ENCODE results near the gene EFHB. TPM values are rescaled to one million over a fixed set of nuclear protein-coding genes. Genes with fewer than 3 reads are reported as not detected.

Gene EFHB
- total RNA-seq, 1 experiment from 2014 or later: 1.9 TPM

DNA sequence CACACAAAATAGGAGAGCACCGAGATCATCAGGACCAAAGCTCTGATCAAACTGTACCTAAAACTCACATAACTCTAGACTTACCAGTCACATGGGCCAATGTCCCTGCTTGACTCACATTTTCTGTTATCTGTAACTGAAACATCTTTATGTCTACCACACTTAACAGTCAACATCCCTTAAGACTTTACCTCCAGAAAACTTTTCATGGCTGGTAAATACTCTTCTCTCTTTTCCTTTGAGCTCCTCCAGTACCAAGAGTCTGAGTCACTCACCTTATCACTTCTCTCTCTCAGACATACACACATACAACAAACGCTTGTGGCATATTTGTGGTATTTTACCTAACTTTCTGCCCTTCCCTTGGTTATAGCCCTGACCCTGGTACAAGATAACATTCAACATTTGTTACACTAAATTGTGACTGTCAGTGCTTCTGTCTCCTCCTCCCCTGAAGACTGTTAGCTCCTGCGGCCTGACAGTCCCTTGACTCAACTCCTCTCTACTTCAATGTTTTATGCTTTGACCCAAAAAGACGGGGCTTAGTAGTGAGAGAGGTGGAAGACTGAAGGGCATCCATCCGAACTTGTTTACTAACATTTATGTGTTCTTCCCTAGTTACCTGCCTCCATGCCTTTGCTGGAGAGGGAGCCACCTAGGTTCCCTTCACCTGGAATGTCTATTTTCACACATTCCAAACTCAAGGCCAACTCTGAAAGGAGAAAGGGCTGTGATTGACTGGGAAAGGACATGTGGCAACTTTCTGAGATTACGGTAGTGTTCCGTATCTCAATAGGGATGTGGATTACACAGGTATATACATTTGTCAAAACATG, 3.7 kb upstream of the EFHB start:
- no peak overlapping the region for H2BK5ac ChIP-seq (ENCODE audit: insufficient read length, low read length)
- no peak overlapping the region for H3K27ac ChIP-seq (ENCODE audit: insufficient read length, low read depth, low read length)
- no peak overlapping the region for H3K9ac ChIP-seq (ENCODE audit: extremely low read depth, insufficient read length, low read length)
- H3K79me1 ChIP-seq (ENCODE audit: insufficient read depth, low read depth, low read length, poor library complexity, severe bottlenecking): no peaks in the 10 kb centered on the region
- H3K4me1 Mint-ChIP-seq: peaks cover 9 to 10% of the 10 kb centered on the region in 2 experiments
- H3K4me1 ChIP-seq (ENCODE audit: insufficient read depth, low read length): no peaks in the 10 kb centered on the region; the same call in 1 of the 2 replicates
- no peak overlapping the region for H2BK120ac ChIP-seq (ENCODE audit: low read depth, low read length, poor library complexity, severe bottlenecking)
- no peak for DNase-seq
- H3K23me2 ChIP-seq (ENCODE audit: insufficient read length, low read depth, low read length, poor library complexity, severe bottlenecking): no peaks in the 10 kb centered on the region
- WGBS (ENCODE audit: extremely low coverage, insufficient read length, low lambda C conversion rate): no CpG with 5 or more reads among the region's 7 CpGs
- H2AFZ ChIP-seq (ENCODE audit: low read length): no peak overlapping the region
- TF ChIP-seq, protein P1, sequence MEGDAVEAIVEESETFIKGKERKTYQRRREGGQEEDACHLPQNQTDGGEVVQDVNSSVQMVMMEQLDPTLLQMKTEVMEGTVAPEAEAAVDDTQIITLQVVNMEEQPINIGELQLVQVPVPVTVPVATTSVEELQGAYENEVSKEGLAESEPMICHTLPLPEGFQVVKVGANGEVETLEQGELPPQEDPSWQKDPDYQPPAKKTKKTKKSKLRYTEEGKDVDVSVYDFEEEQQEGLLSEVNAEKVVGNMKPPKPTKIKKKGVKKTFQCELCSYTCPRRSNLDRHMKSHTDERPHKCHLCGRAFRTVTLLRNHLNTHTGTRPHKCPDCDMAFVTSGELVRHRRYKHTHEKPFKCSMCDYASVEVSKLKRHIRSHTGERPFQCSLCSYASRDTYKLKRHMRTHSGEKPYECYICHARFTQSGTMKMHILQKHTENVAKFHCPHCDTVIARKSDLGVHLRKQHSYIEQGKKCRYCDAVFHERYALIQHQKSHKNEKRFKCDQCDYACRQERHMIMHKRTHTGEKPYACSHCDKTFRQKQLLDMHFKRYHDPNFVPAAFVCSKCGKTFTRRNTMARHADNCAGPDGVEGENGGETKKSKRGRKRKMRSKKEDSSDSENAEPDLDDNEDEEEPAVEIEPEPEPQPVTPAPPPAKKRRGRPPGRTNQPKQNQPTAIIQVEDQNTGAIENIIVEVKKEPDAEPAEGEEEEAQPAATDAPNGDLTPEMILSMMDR (conservative IDR thresholded peaks at IDR 0.05): no peak
- H2BK20ac ChIP-seq (ENCODE audit: low read depth, low read length, poor library complexity, severe bottlenecking): no peak overlapping the region
- no peaks in the 10 kb centered on the region for H3K79me2 ChIP-seq (ENCODE audit: insufficient read depth, low read length)
- H3K27me3 ChIP-seq (ENCODE audit: insufficient read depth, low read length): no peaks in the 10 kb centered on the region
- no peak overlapping the region for H3K14ac ChIP-seq (ENCODE audit: insufficient read depth, low read length)
- no peaks in the 10 kb centered on the region for H4K20me1 ChIP-seq (ENCODE audit: control insufficient read depth, insufficient read depth, insufficient read length)
- H4K91ac ChIP-seq (ENCODE audit: insufficient read length, low read depth, low read length): no peak overlapping the region
- no peak overlapping the region for H3K56ac ChIP-seq (ENCODE audit: insufficient read length, low read depth, low read length)
- no peak overlapping the region for H2AK5ac ChIP-seq (ENCODE audit: insufficient read length, low read length)
- no peak overlapping the region for H3K18ac ChIP-seq (ENCODE audit: insufficient read length, low read depth, low read length)
- no peak overlapping the region for H3K23ac ChIP-seq (ENCODE audit: insufficient read length, low read depth, low read length)
- no peak overlapping the region for H2BK15ac ChIP-seq (ENCODE audit: low read depth, low read length)
- no peak overlapping the region for H3K27ac Mint-ChIP-seq
- no peak overlapping the region for H3K4me3 Mint-ChIP-seq
- no peak overlapping the region for H3K4ac ChIP-seq (ENCODE audit: low read depth, low read length)
- H2BK12ac ChIP-seq (ENCODE audit: insufficient read length, low read depth, low read length): no peak overlapping the region
- H3K4me2 ChIP-seq (ENCODE audit: insufficient read depth, insufficient read length, low read length): no peak overlapping the region
- no peak overlapping the region for H3T11ph ChIP-seq (ENCODE audit: low read length)
- H4K5ac ChIP-seq (ENCODE audit: insufficient read length, low read depth, low read length): no peak overlapping the region
- peaks cover 5 to 11% of the 10 kb centered on the region in 2 experiments; a peak in 4 of 5 replicates for H3K9me3 Mint-ChIP-seq
- H3K36me3 Mint-ChIP-seq (ENCODE audit: insufficient read depth in 1 of 3, low read depth in 3 of 3): peaks cover 0 to 6% (median 0%) of the 10 kb centered on the region in 3 experiments; a peak in 4 of 7 replicates
- H3K9me3 ChIP-seq (ENCODE audit: control insufficient read depth, low read depth, low read length): no peaks in the 10 kb centered on the region
- H4K8ac ChIP-seq (replicated peaks; ENCODE audit: insufficient read length, low read depth, low read length): no peak overlapping the region
- H3K27me3 Mint-ChIP-seq (ENCODE audit: low read depth): peaks cover 3% of the 10 kb centered on the region; the same call in 1 of the 2 replicates
